Urinary bladder (tissue), 4 donors: ENCODE data around the gene SIN3B. TPM values are rescaled to one million over a fixed set of nuclear protein-coding genes. Genes with fewer than 3 reads are reported as not detected.

Experiments used
- DNase-seq: peaks from one replicate; pipeline ENCODE4 v3.0.0-alpha.2; 2015; ENCODE audit errors: extremely low spot score
- H3K27ac ChIP-seq: one replicate; pipeline ENCODE4 v1.5.1; 2013; ENCODE audit warnings: low read depth, mild to moderate bottlenecking, moderate library complexity
- H3K36me3 ChIP-seq: one replicate; pipeline ENCODE4 v1.6.1; 2013; ENCODE audit warnings: mild to moderate bottlenecking, moderate library complexity; ENCODE audit not compliant: insufficient read depth
- H3K4me1 ChIP-seq: one replicate; pipeline ENCODE4 v1.6.1; 2013; ENCODE audit warnings: mild to moderate bottlenecking, moderate library complexity; ENCODE audit not compliant: insufficient read depth
- H3K4me3 ChIP-seq: one replicate; pipeline ENCODE4 v1.5.1; 2013; ENCODE audit warnings: low read depth, low read length
- WGBS: extraction: QIAGEN DNeasy Blood & Tissue Kit; methylation state at CpG from one replicate; pipeline ENCODE4 v1.1.7; 2013; 5-methylcytosine and 5-hydroxymethylcytosine counted together
- polyA plus RNA-seq: library from polyadenylated mRNA; stranded (reverse); fragments of 200-250 nt; gene quantifications from one replicate; pipeline ENCODE4 v1.2.3, GENCODE V29; 2013
- total RNA-seq: library from RNA; depleted of rRNA; stranded (reverse); fragments of >200 nt; gene quantifications from one replicate; pipeline ENCODE4 v1.2.3, GENCODE V29; 2014
- donor health status: healthy with polysubstance abuse.
- donor health status: healthy.

Gene SIN3B
- total and polyA plus RNA-seq, 2 donors, result 32.9 to 33.3 TPM

DNA sequence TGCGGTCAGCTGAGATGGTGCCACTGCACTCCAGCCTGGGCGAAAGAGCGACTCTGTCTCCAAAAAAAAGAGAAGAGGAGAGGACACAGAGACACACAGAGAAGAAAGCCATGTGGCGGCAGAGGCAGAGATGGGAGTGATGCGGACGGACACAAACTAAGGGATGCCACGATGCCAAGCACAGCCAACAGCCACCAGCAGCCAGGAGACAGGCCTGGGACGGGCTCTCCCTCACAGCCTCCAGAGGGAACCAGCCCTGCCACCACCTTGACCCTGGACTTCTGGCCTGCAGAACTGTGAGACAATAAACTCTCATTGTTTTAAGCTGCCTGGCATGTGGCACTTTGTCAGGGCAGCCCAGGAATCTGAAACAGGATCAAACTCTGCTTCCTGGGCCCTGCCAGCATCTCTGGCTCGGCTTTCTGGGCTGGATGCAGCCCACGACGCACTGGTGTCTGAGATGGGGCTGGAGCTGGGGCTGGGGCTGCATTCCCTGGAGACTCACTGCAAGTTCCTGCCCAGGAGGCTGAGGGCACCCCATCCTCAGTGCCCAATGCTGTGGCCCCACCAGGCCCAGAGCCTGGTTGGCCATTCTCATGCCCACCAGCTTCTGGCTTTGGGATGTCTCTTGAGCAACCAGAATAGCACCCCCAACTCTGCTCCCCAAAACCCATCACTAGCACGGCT, 62.6 kb downstream of the SIN3B start:
- H3K4me1 ChIP-seq, result no peaks in the 10 kb centered on the region
- H3K4me3 ChIP-seq, result no peak overlapping the region
- no peak for DNase-seq
- H3K36me3 ChIP-seq, result no peaks in the 10 kb centered on the region
- H3K27ac ChIP-seq, result no peak overlapping the region
- WGBS, result 86% methylated on average over 12 of the region's 12 CpGs

DNA sequence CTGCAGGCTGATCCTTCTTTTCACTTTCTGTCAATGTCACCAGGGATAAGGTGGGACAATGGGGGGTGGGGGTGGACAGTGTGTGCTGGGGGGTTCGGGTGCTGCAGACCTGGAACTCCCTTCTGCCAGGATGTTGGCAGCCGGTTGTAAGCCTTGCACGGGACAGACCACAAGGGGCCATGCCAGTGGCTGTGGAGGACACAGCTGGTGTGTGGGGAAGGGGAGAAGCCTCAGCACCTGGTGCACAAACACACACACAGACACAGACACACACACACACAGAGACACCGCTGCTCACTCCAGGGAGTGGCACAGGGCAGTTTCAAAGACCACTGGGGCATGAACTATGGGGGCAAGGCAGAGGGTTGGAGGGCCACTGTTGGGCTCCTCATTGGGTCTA, 63.2 kb downstream of the SIN3B start:
- H3K36me3 ChIP-seq, result no peaks in the 10 kb centered on the region
- H3K4me3 ChIP-seq, result no peak overlapping the region
- no peak overlapping the region for H3K27ac ChIP-seq
- WGBS, result 59% methylated on average over 4 of the region's 4 CpGs
- no peak for DNase-seq
- H3K4me1 ChIP-seq, result no peaks in the 10 kb centered on the region

DNA sequence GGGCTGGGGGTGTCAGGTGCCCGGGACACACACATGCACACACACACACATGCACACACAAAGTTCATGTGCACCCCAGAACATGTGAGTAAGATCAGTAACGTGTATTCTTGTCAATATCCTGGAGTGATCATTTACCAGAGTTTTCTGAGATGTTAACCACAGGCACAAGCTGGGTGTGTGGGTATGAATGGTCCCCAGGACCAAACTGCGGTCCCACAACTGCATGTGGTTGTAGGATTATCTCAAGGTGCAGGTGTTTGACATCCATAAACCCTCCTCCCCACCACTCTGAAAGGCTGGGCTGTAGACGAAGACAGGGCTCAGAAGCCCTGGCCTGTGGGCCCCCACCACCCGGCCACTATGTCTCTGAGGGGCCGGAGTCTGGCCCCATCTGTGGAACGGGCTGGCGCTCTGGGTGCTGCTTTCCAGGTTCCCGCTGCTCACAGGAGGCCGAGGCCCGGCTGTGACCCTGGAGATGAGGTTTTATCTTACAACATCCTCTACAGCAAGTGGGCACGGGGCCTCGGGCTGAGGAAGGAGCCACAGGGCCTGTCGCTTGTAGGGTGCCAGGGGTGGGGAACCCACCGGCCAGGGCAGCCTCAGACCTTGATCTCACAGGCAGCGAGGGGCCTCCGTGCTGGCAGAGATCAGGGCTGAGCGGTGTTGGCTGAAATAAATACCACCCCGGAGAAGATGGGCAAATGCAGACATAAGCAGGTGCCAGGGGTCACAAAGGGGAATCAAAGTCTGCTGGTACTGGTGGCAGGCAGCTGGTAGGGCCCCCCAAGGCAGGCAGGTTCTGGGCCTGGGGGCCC, 63.9 kb downstream of the SIN3B start:
- no peak for DNase-seq
- H3K36me3 ChIP-seq, result no peaks in the 10 kb centered on the region
- 86% methylated on average over 19 of the region's 19 CpGs for WGBS
- H3K4me3 ChIP-seq, result no peak overlapping the region
- H3K4me1 ChIP-seq, result no peaks in the 10 kb centered on the region
- H3K27ac ChIP-seq, result no peak overlapping the region

DNA sequence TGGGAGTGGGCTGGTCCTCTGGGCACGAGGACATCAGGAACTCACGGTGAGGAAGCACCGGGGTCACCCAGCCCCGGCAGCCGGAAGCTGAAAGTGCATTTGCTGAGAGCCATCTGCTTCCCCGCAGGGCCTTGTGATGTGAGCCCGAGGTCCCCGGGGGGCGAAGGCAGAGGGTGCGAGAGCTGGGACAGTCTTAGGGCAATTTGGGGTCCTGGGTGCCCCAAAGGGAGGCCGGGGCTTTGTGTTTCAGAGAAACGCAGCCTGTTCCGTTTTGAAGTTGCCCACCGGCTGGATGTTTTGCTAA, 64.4 kb downstream of the SIN3B start:
- Histone ChIP-seq H3K27ac (no peak overlapping the region), H3K4me3 (no peak overlapping the region), H3K36me3 (no peaks in the 10 kb centered on the region), H3K4me1 (no peaks in the 10 kb centered on the region)
- DNase-seq, result no peak
- 65% methylated on average over 14 of the region's 14 CpGs for WGBS

DNA sequence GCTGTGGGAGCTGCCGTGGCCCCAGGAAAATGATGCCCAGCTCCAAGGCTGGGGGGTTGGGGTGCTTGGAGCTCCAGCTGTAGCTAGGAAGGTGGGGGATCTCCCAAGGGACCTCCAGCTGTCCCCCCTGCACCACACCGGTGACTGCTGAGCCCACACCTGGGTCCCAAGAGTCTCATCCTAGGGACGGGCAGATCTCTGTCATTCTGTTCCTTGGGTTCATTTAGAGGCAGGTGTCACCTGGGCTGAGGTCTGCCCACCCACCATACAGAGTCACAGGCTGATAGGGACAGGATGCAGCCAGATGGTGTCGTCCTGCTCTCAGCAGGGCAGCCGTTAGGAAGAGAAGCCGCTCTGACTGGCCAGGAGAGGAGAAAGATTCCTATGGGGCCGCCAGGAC, 64.9 kb downstream of the SIN3B start:
- no peak for DNase-seq
- 80% methylated on average over 7 of the region's 7 CpGs for WGBS
- no peak overlapping the region for H3K4me3 ChIP-seq
- H3K36me3 ChIP-seq, result no peaks in the 10 kb centered on the region
- no peaks in the 10 kb centered on the region for H3K4me1 ChIP-seq
- H3K27ac ChIP-seq, result no peak overlapping the region

GRCh38 chr19:16895467-16896145, 66.4 kb downstream of the SIN3B start:
- no peak for DNase-seq
- Histone ChIP-seq H3K4me1 (no peaks in the 10 kb centered on the region), H3K36me3 (no peaks in the 10 kb centered on the region), H3K27ac (no peak overlapping the region), H3K4me3 (peak overlapping the region; percentile 39)
- 48% methylated on average over 30 of the region's 30 CpGs for WGBS

DNA sequence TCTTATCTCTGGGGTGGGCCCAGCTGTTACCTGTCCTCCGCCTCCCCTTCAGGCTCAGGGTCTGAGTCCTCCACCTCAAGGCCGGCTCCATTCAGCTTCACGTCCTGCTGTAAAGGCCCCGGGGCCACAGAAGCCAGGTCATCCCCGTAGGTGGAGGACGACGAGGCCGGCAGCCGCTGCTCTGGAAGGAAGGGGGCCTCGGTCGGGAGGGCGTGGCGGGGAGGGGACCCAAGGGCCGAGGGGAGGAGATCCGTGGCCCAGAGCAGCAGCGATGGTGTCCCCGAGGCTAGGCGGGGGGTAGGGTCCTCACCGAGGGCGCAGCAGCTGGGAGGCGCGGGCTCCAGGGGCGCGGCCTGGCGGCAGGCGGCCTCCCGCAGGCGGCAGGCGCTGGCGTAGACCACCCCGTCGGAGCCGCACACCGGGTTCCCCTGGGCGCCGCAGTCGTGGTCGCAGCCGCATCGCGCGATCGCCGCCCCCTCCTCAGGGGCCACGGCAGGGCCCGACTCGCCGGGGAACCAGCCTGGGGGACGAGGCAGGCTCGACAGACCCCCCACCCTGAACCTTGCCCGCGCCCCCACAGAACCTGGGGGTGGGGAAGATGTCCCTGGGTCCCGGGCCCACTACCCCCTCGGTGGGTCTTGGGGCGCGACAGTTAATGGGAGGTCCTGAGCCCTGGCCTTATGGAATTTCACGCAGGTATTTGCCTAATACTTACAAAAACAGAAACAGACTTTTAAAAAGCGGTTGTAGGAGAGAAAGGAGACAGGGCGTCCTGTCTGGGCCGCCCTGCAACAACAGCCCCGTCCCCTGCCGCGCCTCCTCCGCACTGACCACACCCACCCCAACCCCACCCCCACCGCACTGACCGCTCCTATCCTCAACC, 67.2 kb downstream of the SIN3B start:
- no peak for DNase-seq
- Histone ChIP-seq H3K27ac (peak overlapping the region; percentile 42), H3K4me3 (peak overlapping the region; percentile 39), H3K36me3 (no peaks in the 10 kb centered on the region), H3K4me1 (no peaks in the 10 kb centered on the region)
- WGBS, result 3% methylated on average over 66 of the region's 66 CpGs

DNA sequence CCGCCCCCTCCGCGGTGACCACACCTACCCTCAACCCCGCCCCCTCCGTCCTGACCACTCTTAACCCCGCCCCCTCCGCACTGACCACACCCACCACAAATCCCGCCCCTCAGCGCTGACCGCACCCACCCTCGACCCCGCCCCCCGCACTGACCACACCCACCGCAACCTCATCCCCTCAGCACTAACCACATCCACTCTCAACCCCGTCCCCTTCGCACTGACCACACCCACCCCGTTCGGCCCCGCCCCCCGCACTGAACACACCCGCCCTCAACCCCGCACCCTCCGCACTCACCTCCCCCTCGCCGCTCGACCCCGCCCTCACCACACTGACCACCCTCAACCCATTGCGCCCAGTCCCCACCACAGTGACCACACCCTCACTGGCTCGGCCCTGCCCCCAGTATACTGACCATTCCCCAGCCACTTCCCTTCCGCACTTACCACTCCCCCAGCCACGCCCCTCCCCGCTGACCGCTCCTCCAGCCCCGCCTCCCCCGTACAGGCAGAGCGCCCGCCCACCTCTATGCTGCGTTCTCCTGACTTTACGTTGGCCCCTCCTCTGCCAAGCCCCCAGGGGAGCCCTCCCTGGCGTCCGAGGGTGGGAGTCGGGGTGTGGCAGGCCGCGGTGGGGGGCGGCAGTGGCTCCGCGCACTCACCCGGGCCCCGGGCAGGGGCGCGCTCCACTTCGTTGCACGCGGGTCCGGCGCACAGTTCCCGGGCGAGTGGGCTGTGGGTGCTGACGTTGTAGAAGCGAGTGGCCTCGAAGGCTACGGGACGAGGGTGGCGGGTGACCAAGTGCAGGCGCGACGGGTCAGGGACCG, 68.0 kb downstream of the SIN3B start:
- Histone ChIP-seq H3K4me3 (peak overlapping the region; percentile 54), H3K36me3 (no peaks in the 10 kb centered on the region), H3K27ac (peak overlapping the region; percentile 89), H3K4me1 (no peaks in the 10 kb centered on the region)
- 2% methylated on average over 68 of the region's 68 CpGs for WGBS
- peak; percentile 72 for DNase-seq

- Histone ChIP-seq H3K4me1 (no peaks in the 10 kb centered on the region), H3K27ac (peak overlapping the region; percentile 89), H3K36me3 (no peaks in the 10 kb centered on the region), H3K4me3 (peak overlapping the region; percentile 54)
- DNase-seq, result no peak
- WGBS, result 10% methylated on average over 30 of the region's 30 CpGs
Observed at GRCh38 chr19:16897856-16898161, 68.6 kb downstream of the SIN3B start.

GRCh38 chr19:16898361-16899015, 69.3 kb downstream of the SIN3B start:
- H3K36me3 ChIP-seq, result no peaks in the 10 kb centered on the region
- no peaks in the 10 kb centered on the region for H3K4me1 ChIP-seq
- H3K27ac ChIP-seq, result no peak overlapping the region
- no peak overlapping the region for H3K4me3 ChIP-seq
- WGBS, result 93% methylated on average over 12 of the region's 12 CpGs
- DNase-seq, result no peak

GRCh38 chr19:16899566-16900075, 70.4 kb downstream of the SIN3B start:
- DNase-seq, result no peak
- Histone ChIP-seq H3K27ac (no peak overlapping the region), H3K36me3 (no peaks in the 10 kb centered on the region), H3K4me3 (no peak overlapping the region), H3K4me1 (no peaks in the 10 kb centered on the region)
- WGBS, result 47% methylated on average over 7 of the region's 7 CpGs

- DNase-seq, result no peak
- no peak overlapping the region for H3K27ac ChIP-seq
- WGBS, result 90% methylated on average over 19 of the region's 19 CpGs
- no peaks in the 10 kb centered on the region for H3K36me3 ChIP-seq
- no peaks in the 10 kb centered on the region for H3K4me1 ChIP-seq
- no peak overlapping the region for H3K4me3 ChIP-seq
Observed at GRCh38 chr19:16901491-16902175, 72.4 kb downstream of the SIN3B start.
